DMS153 treated with DMSO at 0.1 percent for 48 hours (cell line): ENCODE measurements around the gene ZFP90.
"Not testable (repeated sequence)": the region's sequence is repeated elsewhere in the genome, so short reads cannot be mapped to it uniquely, and the experiment has no call there.

Experiments used
- DNase-seq: peaks from one replicate; lab custom pipeline; 2025; ENCODE audit not compliant: unreplicated experiment; lab: John Stamatoyannopoulos, UW

Gene ZFP90

DNA sequence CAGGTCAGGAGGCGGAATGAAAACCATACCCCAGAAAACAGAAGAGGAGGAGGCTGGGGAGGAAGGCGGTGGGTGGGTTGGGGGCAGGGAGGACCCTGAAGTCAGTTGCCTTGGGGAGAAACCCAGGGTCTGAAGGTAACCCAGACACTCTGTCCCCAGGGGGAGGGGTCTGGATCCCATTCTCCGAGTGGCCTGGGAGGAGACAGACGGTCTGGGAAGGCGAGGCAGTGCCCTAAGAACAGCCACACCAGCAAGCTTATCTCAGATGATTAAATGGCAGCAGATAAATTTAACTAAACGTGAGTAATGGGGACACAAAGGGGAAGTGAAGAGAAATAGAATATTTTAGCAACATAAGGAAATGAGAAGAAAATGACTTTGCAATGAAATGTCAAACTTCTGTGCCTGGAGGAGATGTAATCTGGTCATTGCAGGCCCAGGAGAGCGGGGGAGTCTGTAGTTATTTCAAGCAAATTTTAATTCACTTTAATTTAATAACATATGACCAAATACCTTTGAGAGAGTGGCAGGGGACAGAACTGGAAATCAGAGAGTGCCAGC lies 21.4 kb upstream of the ZFP90 start:
- DNase-seq, result no peak

DNA sequence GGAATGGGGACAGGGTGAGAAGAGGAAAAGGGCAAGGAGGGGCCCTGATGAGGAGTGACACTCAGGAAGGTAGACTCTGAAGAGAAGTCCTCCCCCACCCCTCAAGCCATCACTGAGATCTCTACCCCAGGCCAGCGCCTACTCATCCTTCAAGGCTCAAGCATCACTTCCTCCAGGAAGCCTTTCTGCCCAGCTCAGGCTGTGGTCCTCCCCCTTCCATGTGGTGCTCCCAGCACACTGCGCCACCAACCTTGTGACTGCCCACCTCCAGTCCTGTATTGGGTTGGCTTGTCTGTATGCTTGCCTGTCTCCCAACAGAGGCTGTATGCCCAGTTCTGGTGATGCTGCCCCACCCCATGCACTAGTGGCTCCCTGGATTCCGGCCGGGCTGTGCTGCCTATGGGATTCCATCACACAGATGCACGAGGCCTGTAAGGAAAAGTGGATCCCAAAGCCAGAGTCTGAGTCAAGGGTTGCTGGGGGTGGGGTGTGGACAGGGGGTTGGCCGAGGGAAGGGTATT lies 19.8 kb upstream of the ZFP90 start:
- no peak for DNase-seq

DNA sequence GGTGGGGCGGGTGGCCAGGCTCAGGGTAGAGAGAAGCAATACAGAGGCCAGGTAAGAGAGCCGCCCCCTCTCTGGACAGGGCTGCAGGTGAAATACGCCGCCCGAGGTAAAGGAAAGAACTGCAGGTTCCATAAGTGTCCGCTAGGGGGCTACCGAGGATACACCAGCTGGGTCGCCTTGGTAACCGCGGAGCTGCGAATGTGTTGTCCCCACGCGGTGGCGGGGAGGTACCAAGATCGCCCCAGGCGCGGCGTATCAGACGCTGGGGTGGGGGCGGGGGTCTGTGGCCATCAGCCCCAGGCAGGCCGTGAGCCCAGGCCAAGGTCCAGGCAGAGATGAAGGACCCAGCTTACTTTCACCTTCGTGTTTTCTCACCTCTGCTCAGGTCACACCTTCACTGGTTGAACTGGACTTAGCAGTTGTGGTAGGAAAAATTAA lies 18.4 kb upstream of the ZFP90 start:
- DNase-seq, result peak; percentile 91

DNA sequence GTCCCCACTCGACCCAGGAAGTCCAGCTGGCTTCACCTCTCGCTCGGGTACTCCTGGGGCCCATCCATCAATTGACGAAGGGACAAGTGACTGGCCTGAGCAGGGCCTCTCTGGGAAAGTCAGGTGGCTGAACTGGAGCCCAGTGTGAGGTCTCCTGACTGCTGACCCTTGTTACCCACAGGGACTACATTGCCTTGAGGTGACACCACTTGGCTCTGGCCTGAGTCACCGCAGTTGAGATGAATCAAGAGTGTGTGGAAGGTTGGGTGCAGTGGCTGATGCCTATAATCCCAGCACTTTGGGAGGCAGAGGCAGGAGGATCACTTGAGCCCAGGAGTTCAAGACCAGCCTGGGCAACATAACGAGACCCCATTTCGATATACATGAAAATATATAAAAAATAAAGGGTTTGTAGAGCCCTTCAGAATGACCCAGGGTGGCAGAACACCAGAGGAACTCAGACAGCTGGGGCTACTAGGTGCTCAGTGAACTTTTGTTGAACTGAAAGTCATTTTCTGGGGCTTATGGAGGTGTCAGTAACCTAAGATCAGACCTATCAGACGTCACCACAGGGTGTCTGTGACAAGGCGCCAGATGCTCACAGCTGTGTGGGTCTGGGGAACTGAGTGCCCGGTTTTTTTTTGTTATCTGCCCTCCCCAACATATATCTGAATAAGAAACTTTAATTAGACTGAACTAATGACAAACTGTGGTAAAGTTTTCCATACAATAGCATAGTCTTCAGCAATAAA lies 14.8 kb upstream of the ZFP90 start:
- no peak for DNase-seq

DNA sequence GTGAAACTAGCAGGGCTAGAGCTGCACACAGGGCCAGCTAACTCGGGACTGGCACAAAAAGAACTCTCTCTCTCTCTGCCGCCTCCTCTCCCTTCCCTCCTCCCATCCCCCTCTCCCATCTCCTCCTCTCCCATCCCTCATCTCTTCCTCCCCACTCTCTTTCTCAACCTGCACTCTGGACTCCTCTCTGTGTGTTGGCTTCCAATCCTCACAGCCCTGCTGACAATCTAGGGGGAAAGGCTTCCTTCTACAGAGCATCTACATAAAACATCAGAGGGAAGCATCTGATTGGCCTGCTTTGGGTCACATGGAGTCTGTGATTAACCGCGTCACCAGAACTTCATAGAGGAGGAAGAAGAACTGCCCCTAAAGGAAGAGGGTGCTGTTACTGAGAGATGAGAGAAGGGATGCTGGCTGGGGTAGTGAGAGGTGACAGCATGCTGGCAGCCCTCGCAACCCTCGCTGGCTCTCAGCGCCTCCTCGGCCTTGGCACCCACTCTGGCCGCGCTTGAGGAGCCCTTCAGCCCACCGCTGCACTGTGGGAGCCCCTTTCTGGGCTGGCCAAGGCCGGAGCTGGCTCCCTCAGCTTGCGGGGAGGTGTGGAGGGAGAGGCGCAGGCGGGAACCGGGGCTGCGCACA lies 12.8 kb upstream of the ZFP90 start:
- DNase-seq, result no peak

DNA sequence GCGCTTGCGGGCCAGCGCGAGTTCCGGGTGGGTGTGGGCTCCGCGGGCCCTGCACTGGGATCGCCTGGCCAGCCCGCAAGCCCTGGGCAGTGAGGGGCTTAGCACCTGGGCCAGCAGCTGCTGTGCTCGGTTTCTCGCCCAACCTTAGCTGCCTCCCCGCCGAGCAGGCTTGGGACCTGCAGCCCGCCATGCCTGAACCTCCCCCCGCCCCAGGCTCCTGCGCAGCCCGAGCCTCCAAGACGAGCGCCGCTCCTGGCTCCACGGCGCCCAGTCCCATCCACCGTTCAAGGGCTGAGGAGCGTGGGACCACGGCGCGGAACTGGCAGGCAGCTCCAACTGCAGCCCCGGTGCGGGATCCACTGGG lies 12.3 kb upstream of the ZFP90 start:
- no peak for DNase-seq

- no peak for DNase-seq
These were observed 10.9 kb upstream of the ZFP90 start for GRCh38 chr16:68528233-68528632.

- DNase-seq, result peak; percentile 85
These were observed 10.3 kb upstream of the ZFP90 start for GRCh38 chr16:68528686-68529379.

GRCh38 chr16:68529608-68529930 lies 9.5 kb upstream of the ZFP90 start:
- peak; percentile 68 for DNase-seq

GRCh38 chr16:68529931-68530701 lies 9.0 kb upstream of the ZFP90 start:
- peak; percentile 90 for DNase-seq

DNA sequence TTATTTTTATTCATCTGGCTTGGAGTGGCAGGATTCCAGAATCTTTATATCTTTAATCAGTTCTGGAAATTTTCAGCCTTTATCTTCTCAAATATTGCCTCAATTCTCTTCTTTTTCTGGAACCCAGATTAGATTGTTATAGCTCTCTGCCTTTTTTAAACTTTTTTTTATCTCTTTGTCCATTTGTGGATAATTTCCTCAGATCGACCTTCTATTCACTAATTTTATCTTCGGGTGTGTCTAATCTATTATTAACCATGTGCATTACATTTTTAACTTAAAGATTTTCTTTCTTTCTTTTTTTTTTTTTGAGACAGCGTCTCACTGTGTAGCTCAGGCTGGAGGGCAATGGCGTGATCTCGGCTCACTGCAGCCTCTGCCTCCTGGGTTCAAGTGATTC lies 5.2 kb upstream of the ZFP90 start:
- DNase-seq, result no peak

DNA sequence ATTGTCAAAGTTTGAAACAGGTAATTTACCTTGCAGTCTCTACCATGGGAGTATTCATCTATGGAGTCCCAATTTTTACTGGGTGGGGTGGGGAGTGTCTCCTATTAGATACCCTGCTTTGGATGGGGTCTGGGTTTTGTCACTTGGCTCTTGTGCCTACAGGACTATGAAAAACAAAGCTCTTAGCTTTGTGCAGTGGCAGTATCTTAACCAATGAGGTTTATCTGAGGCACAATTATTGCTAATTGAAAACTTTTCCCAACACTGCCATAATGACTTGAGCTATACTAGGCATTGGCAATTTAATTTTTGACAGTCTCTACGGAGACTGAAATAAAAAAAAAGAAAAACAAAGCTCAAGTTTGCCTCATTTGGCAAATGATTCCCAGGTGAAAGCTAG lies 3.8 kb upstream of the ZFP90 start:
- DNase-seq, result no peak

DNA sequence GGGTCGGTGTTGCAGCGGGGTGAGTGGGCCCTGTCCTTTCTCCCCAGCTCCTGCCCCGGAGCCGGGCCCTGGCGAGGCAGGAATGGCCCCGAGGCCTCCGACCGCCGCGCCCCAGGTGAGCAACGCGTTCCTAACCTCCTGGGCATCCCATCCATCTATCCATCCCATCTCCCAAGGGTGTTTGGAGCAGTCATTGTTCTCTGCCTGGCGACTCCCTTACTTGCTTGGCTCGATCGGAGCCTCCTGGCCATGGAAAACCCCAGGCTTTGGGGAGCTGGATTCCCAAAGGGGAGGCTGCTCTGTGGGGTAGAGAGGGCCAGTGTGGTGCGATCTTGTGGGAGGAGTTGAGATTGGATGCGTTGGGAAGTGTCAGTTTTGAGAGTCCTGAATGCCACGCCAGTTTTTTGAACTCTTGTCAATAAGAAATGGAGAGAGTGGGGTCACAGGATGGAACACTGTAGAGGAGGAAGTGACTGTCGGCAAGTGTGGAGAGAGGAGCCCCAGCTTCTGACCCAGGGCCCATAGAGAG lies 684 bp downstream of the ZFP90 start:
- no peak for DNase-seq

GRCh38 chr16:68548947-68549346 lies 9.9 kb downstream of the ZFP90 start:
- DNase-seq, result no peak

GRCh38 chr16:68553186-68553585 lies 14.1 kb downstream of the ZFP90 start:
- DNase-seq, result no peak

DNA sequence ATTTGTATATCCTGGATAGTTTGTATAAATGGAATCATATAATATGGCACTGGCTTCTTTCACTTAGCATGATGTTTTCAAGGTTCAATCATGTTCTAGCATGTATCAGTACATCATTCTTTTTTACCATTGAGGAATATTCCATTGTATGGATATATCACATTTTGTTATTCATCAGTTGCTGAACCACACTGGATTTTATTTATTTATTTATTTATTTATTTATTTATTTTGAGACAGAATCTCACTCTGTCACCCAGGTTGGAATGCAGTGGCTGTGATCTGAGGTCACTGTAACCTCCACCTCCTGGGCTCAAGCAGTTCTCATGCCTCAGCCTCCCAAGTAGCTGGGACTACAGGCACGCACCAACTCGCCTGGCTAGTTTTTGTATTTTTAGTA lies 21.2 kb downstream of the ZFP90 start:
- not testable (repeated sequence) for DNase-seq

DNA sequence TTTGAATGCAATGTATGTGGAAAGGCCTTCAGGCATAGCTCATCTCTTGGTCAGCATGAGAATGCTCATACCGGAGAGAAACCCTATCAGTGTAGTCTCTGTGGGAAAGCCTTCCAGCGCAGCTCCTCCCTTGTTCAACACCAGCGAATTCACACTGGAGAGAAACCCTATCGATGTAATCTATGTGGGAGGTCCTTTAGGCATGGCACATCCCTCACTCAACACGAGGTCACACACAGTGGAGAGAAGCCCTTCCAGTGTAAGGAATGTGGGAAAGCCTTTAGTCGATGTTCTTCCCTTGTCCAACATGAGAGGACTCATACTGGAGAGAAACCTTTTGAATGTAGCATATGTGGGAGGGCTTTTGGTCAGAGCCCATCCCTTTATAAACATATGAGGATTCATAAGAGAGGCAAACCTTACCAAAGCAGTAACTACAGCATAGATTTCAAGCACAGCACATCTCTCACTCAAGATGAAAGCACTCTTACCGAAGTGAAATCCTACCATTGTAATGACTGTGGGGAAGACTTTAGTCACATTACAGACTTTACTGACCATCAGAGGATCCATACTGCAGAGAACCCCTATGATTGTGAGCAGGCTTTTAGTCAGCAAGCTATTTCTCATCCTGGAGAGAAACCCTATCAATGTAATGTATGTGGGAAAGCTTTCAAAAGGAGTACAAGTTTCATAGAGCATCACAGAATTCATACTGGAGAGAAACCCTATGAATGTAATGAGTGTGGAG lies 24.7 kb downstream of the ZFP90 start:
- DNase-seq, result no peak

DNA sequence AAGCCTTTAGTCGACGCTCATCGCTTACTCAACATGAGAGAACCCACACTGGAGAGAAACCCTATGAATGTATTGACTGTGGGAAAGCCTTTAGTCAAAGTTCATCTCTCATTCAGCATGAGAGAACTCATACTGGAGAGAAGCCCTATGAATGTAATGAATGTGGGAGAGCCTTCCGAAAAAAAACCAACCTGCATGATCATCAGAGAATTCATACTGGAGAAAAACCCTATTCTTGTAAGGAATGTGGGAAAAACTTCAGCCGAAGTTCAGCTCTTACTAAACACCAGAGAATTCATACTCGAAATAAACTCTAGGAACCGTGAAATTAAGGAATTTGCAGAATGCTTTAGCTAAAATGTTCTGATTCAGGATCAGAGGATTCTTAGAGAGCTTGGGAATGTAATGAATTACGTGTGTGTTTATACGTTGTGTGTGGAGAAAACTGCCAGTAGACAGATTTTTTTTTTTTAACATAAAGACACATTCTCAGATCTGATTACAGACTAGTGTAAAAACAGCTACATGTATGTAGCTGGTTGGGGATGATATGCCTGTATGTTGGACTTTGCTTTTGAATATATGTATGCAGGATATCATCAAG lies 25.4 kb downstream of the ZFP90 start:
- peak; percentile 9 for DNase-seq

DNA sequence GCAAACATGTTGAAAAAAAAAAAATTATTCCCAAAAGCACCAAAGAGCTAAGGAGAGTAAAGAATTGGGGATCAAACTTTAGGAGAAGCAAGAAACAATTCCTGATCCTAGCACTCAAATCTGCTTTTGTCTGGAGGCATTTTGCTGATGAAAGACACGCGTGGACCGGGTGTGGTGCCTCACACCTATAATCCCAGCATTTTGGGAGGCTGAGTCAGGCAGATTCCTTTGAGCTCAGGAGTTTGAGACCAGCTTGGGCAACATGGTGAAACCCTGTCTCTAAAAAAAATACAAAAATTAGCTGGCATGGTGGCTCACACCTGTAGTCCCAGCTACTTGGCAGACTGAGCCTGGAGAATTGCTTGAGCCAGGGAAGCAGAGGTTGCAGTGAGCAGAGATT lies 35.4 kb downstream of the ZFP90 start:
- no peak for DNase-seq

DNA sequence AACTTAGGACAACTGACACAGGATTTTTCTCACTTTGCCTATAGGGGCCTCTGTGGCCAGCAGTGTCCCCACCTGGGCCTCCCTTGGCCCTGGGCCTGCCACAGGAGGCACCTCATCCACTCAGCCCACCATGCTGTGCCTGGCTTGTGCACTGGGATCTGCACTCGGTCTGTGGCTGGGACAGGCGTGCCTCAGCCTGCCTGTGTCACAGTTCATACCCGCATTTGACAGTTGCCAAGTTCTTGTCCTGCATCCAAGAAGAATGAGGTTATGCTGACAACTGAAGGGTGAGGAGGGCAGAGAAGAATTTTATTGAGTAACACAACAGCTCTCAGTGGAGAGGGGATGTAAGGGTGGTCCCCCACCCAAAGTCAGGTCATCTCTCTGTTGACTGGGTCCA lies 36.0 kb downstream of the ZFP90 start:
- DNase-seq, result no peak
